NCI-H510A (cell line): ENCODE data around the gene ASPM.

Experiments
- DNase-seq: peaks from one replicate; lab custom pipeline; 2025; lab: John Stamatoyannopoulos, UW

ASPM gene, protein sequence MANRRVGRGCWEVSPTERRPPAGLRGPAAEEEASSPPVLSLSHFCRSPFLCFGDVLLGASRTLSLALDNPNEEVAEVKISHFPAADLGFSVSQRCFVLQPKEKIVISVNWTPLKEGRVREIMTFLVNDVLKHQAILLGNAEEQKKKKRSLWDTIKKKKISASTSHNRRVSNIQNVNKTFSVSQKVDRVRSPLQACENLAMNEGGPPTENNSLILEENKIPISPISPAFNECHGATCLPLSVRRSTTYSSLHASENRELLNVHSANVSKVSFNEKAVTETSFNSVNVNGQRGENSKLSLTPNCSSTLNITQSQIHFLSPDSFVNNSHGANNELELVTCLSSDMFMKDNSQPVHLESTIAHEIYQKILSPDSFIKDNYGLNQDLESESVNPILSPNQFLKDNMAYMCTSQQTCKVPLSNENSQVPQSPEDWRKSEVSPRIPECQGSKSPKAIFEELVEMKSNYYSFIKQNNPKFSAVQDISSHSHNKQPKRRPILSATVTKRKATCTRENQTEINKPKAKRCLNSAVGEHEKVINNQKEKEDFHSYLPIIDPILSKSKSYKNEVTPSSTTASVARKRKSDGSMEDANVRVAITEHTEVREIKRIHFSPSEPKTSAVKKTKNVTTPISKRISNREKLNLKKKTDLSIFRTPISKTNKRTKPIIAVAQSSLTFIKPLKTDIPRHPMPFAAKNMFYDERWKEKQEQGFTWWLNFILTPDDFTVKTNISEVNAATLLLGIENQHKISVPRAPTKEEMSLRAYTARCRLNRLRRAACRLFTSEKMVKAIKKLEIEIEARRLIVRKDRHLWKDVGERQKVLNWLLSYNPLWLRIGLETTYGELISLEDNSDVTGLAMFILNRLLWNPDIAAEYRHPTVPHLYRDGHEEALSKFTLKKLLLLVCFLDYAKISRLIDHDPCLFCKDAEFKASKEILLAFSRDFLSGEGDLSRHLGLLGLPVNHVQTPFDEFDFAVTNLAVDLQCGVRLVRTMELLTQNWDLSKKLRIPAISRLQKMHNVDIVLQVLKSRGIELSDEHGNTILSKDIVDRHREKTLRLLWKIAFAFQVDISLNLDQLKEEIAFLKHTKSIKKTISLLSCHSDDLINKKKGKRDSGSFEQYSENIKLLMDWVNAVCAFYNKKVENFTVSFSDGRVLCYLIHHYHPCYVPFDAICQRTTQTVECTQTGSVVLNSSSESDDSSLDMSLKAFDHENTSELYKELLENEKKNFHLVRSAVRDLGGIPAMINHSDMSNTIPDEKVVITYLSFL (N-terminal part only)

GRCh38 chr1:197146101-197147095, at the start of gene ASPM:
ASPM (minus strand) TSS chr1:197146669; CDS start chr1:197146437, 232 bp downstream.
- DNase-seq, result peak; percentile 86

DNA sequence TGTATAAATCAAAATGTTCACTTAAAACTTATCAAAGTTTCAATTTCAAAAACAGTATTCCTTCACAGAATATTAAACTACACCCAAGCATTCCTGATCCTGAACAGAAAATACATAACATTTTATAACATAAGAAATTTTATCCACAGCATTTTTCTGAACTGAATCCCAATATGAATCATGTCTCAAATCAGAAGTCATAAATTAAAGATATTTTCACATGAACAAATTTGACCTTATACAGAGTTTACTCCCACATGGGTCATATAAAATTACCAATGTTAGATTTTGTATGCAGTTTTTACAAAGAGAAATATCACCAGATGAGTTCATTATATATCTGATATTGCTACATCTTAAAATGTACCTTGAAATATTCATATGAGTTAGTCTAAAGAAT, 48.6 kb upstream of the ASPM start:
- DNase-seq, result no peak

DNA sequence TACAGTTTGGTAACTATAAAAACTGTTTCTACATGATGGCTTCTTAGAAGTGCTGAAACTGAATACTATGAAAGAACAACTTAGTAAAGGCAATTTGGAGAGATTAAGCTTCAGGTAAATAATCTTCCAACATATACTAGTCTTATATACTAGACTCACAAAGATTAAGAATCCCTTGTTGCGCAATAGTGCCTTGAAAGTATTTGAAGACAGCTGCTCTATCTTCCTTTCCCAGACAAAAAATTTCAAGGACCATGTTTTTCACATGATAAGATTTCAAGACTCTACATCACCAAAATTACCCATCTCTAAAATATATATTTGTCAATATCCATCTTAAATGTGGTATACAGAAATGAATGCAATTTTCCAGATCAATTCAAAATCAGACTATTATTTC, 37.7 kb upstream of the ASPM start:
- no peak for DNase-seq

DNA sequence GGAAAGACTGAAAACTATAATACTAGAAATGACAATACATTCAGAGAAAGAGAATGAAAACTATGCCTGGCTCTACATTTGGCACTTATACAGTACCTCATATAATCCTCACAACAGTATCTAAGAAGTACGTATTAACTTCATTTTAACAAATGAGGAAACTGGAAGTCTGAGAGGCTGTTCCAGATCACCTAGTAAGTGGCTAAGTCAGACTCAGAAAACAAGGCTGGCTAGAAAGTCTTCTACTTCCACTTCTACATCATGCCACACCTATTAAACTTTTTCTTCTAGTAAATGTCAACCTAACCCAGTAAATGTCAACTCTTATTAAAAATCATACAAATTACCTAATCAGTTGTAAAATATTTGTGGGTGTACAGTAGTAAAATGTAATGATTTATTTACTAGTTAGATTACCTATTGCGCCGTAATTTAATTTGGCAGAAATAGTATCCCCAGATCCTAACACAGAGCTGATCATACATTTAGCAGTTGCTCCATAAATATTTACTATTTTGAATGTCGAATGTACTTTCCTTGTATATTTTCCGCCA, 36.8 kb upstream of the ASPM start:
- no peak for DNase-seq

GRCh38 chr1:197182716-197183115, 36.2 kb upstream of the ASPM start:
- DNase-seq, result no peak

- DNase-seq, result no peak
Measured at GRCh38 chr1:197181982-197182381, 35.5 kb upstream of the ASPM start.

GRCh38 chr1:197180252-197180878, 33.9 kb upstream of the ASPM start:
- DNase-seq, result no peak

- DNase-seq, result no peak
Measured at GRCh38 chr1:197178998-197179397, 32.5 kb upstream of the ASPM start.

DNA sequence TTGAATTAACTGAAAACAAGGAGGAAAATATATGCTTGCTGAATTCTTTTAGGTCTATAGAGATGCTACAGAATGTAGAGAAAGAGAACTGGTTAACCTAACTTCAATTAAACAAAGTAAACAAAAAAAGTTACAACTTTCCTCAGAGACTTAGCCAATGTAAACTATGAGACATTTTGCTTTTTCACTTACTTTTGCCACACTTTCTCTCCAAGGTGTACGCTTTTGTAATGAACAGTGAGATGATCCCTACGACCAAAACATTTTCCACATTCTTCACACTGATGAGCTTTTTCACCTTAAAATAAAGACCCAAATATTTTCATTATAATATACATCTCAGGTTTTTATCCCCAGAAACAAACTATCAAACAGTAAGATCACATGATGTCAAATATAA, 28.3 kb upstream of the ASPM start:
- no peak for DNase-seq

DNA sequence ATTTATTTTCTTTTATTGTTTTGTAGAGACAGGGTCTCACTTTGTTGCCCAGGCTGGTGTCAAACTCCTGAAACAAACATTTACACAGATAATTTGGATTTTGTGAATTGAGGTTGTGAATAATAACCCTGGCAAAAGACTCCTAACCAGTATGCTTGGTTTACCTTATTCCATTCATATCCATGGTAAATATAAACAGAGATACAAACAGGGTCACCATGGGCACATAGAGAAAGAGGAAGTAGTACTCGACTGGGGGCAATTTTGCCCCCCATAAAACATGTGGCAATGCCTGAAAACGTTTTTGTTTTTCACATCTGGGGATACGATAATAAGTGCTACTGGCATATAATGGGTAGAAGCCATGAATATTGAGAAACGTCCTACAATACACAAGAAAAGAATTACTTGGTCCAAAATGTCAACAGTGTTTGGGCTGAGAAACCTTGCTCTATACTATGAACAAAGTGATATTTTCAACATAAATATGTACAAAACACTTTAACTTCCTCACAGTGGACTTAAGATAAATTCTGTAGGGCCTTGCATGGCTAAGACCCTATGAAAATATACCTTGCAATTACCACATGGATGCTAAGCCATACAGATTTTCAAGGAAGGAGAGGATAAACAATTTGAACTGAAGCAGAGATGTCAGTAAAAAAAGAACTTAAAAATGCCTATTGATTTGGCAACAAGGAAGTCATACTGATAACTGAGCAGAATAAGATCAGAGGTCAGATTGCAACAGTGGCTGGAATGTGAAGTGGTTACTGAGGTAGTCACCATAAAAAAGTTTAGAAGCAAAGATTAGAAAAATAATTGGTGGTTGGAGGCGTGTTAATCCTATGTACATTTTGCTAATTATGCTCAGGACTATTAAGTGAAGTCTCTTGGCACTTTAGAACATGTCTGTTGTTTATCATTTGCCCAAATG, 27.4 kb upstream of the ASPM start:
- DNase-seq, result no peak

- DNase-seq, result no peak
Measured at GRCh38 chr1:197171531-197171930, 25.1 kb upstream of the ASPM start.

DNA sequence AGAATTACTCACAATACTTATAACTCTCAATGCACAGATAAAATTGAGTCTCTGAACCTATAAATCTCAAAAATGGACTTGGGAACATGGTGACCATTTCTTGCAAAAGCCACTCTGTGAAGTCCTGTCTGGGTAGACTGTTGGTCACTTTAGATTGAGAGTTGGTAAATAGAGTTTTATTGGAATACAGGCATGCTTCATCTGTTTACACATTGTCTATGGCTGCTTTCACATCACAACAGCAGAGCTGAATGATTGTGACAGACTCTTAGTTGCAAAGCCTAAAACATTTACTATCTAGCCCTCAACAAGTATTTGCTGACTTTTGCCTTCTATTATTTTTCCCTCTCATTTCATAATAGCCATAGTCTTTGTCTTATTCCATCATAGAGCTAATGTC, 24.1 kb upstream of the ASPM start:
- DNase-seq, result no peak

DNA sequence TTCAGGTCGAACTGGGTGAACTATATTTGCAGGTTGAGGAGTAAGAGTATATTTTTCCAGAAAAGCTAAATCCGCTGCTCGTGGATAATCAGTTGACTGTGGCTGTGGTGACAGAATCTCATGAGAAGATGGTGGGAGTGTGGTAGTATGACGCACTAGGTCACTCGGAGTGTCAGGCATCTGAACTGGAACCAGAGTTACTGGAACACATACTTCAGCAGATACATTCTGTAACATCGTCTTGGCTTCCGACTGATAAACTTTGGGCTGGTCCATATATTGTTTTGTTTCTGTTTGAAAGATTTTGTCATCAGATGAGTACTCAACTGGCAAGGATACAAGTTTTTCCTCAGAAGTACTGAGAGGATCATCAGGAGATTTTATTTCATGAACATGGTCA, 13.0 kb upstream of the ASPM start:
- DNase-seq, result no peak

DNA sequence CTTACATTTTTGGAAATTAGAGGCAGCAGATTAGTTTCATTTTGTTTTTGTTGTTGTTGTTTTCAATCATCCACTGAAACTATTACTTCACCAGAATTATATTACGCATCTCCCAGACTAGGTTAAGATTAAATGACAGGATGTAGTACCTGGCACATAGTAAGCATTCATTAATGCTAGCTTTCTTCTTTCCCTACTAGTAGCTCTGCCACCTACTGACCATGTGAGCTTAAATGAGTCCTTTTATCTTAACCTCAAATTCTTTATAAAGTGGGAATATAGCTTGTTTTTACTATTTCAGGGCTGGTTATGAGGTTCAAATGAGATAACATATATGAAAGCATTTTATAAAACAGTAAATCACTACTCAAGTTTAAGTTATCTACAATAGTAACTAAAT, 10.2 kb upstream of the ASPM start:
- DNase-seq, result no peak

GRCh38 chr1:197152662-197153061, 6.2 kb upstream of the ASPM start:
- DNase-seq, result no peak

GRCh38 chr1:197151185-197151584, 4.7 kb upstream of the ASPM start:
- DNase-seq, result no peak

GRCh38 chr1:197150336-197151005, 4.0 kb upstream of the ASPM start:
- no peak for DNase-seq

DNA sequence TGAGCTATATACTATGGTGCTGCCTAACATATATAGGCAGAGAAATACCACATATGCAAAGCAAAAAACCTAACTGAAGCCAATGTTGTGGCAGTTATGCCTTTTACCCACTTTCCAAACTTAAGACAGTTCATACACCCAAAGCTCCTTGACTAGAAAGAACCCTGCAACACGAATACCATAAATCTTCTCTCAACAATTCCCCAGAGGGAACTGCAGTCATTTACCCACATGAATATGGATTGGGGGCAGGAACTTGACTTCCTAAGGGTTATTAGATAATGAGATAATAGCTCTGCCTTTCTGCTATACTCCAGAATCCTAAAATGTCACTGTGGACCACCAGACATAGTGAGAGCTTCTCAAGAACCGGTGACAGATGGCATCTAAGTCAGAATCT, 2.9 kb upstream of the ASPM start:
- no peak for DNase-seq
